Measurements from ENCODE around the gene CST4.
A peak's percentile ranks its signal among the peaks of the same experiment; 100 is the strongest.

Gene CST4

GRCh38 chr20:23637282-23638221 is 51.3 kb downstream of the CST4 start, which contains the start of gene CST3:
Gene CST3, minus strand, starts transcription at chr20:23637955. Its CDS starts 93 bp downstream, at chr20:23637862.
- peak within 1 kb of the TSS; percentile 91; the same call in 1 of the 2 replicates for H3K27ac ChIP-seq (ENCODE audit: extremely low read depth, low read depth, low read length)
- peaks cover 2% of the 10 kb centered on the region; the same call in 1 of the 2 replicates for H3K4me1 ChIP-seq (ENCODE audit: control insufficient read depth, insufficient read depth, low read length)
- POLR2A ChIA-PET = interaction anchor here (0.6 to 1.7 kb wide), 7 partner anchors 8 to 280 kb away, joined by 3 to 9 read pairs (median 4); no protein-coding TSS in a partner anchor
- H3K36me3 ChIP-seq (ENCODE audit: control insufficient read depth in 2 of 2, insufficient read depth in 1 of 2, low read length in 2 of 2) = peaks cover 0 to 32% of the 10 kb centered on the region in 2 experiments; a peak in 1 of 3 replicates
- no peaks in the 10 kb centered on the region for H3K9me3 ChIP-seq (ENCODE audit: control insufficient read depth, insufficient read depth, low read depth, low read length)
- peak within 1 kb of the TSS; percentile 76 for H3K4me3 ChIP-seq (ENCODE audit: low read depth, low read length)
- CTCF ChIA-PET = interaction anchor here (0.7 kb wide), 1 partner anchor 392 kb away, joined by 4 read pairs; no protein-coding TSS in a partner anchor
- peak; percentile 89 for TF ChIP-seq SP3 (tag by site-specific recombination; IDR thresholded peaks at IDR 0.05)
- no peak for TF ChIP-seq ZSCAN18 (tag by site-specific recombination; IDR thresholded peaks at IDR 0.05)
- TF ChIP-seq ZNF404 (tag by site-specific recombination; IDR thresholded peaks at IDR 0.05) = no peak
- TF ChIP-seq KLF1 (tag by site-specific recombination; IDR thresholded peaks at IDR 0.05) = peak; percentile 87
- TF ChIP-seq ZNF843 (tag by site-specific recombination; IDR thresholded peaks at IDR 0.05) = no peak
- TF ChIP-seq ZNF311 (tag by site-specific recombination; IDR thresholded peaks at IDR 0.05; ENCODE audit: borderline replicate concordance) = no peak
- TF ChIP-seq, protein P1, sequence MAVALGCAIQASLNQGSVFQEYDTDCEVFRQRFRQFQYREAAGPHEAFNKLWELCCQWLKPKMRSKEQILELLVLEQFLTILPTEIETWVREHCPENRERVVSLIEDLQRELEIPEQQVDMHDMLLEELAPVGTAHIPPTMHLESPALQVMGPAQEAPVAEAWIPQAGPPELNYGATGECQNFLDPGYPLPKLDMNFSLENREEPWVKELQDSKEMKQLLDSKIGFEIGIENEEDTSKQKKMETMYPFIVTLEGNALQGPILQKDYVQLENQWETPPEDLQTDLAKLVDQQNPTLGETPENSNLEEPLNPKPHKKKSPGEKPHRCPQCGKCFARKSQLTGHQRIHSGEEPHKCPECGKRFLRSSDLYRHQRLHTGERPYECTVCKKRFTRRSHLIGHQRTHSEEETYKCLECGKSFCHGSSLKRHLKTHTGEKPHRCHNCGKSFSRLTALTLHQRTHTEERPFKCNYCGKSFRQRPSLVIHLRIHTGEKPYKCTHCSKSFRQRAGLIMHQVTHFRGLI (tag by site-specific recombination; IDR thresholded peaks at IDR 0.05) = no peak
- TF ChIP-seq SP7 (tag by site-specific recombination; IDR thresholded peaks at IDR 0.05) = 0 out of 2 replicates have a peak, but pooled peaks have one; percentile 18
- TF ChIP-seq ZSCAN30 (tag by site-specific recombination; IDR thresholded peaks at IDR 0.05) = peak; percentile 57; the same call in 1 of the 2 replicates
- no peak for TF ChIP-seq ZNF132 (tag by site-specific recombination; IDR thresholded peaks at IDR 0.05; ENCODE audit: borderline replicate concordance)
- TF ChIP-seq ZNF366 (tag by site-specific recombination; conservative IDR thresholded peaks at IDR 0.05) = no peak
- TF ChIP-seq ZNF133 (tag by site-specific recombination; IDR thresholded peaks at IDR 0.05) = no peak
- no peak for TF ChIP-seq ZNF560 (tag by site-specific recombination; IDR thresholded peaks at IDR 0.05; ENCODE audit: borderline replicate concordance)
- TF ChIP-seq GLIS2 (tag by site-specific recombination; IDR thresholded peaks at IDR 0.05) = peak; percentile 89
- TF ChIP-seq ZNF221 (tag by site-specific recombination; IDR thresholded peaks at IDR 0.05; ENCODE audit: borderline replicate concordance) = no peak
- TF ChIP-seq ZNF341 (tag by site-specific recombination; IDR thresholded peaks at IDR 0.05; ENCODE audit: low read depth) = peak; percentile 84
- no peak for TF ChIP-seq ZBTB10 (tag by site-specific recombination; IDR thresholded peaks at IDR 0.05)
- no peak for TF ChIP-seq REST (tag by site-specific recombination; IDR thresholded peaks at IDR 0.05)
- peak; percentile 83 for TF ChIP-seq ZIC2 (tag by site-specific recombination; IDR thresholded peaks at IDR 0.05)
- TF ChIP-seq ZNF549 (tag by site-specific recombination; IDR thresholded peaks at IDR 0.05) = no peak
- TF ChIP-seq, protein P2, sequence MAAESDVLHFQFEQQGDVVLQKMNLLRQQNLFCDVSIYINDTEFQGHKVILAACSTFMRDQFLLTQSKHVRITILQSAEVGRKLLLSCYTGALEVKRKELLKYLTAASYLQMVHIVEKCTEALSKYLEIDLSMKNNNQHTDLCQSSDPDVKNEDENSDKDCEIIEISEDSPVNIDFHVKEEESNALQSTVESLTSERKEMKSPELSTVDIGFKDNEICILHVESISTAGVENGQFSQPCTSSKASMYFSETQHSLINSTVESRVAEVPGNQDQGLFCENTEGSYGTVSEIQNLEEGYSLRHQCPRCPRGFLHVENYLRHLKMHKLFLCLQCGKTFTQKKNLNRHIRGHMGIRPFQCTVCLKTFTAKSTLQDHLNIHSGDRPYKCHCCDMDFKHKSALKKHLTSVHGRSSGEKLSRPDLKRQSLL (tag by site-specific recombination; IDR thresholded peaks at IDR 0.05) = no peak
- no peak for TF ChIP-seq ZNF302 (tag by site-specific recombination; IDR thresholded peaks at IDR 0.05; ENCODE audit: low read depth)
- TF ChIP-seq ZNF692 (tag by site-specific recombination; IDR thresholded peaks at IDR 0.05) = no peak

Data from HEK293 (cell line).